NCI-H2227 treated with DMSO at 0.1 percent for 48 hours (cell line): ENCODE measurements around the gene ZNF622.
"Not testable (repeated sequence)": the region's sequence is repeated elsewhere in the genome, so short reads cannot be mapped to it uniquely, and the experiment has no call there.

Source experiments
- DNase-seq: peaks from one replicate; lab custom pipeline; 2025; lab: John Stamatoyannopoulos, UW

ZNF622 gene

GRCh38 chr5:16480821-16481538 is 15.4 kb upstream of the ZNF622 start:
- no peak for DNase-seq

DNA sequence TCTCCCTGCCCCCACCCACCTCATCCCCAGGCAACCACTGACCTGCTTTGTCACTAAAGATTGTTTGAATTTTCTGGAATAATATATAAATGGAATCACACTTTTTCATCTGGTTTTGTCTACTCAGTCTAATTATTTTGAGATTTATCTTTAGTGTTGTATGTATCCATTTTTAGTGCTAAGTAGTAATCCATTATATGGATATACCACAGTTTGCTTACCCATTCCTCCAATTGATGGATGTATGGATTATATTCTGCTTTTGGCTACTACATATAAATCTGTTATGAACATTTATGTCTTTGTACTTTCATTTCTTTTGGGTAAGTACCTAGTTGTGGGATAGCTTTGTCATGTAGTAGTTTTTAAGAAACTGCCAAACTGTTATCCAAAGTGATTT is 14.5 kb upstream of the ZNF622 start:
- DNase-seq: no peak

GRCh38 chr5:16477541-16477940 is 11.9 kb upstream of the ZNF622 start:
- no peak for DNase-seq

- not testable (repeated sequence) for DNase-seq
Observed at GRCh38 chr5:16476417-16476816, 10.8 kb upstream of the ZNF622 start.

DNA sequence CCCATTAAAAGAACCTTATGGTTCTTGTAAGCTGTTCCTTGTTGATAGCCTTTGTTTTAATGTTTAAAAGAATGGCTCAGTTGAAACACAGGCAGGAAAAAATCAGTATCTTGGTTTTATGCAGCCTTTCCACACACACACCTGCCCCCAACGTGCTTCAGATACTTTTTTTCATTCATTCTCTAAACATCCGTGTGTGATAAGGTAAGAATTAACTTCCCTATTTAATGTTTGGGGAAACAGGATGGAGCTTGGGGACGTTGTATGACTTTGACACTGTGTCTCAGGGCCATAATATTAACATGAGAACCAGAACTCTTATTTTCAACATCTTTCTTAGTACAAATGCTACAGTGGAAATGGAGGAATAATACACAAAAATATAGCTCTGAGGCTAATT is 5.8 kb upstream of the ZNF622 start:
- no peak for DNase-seq

DNA sequence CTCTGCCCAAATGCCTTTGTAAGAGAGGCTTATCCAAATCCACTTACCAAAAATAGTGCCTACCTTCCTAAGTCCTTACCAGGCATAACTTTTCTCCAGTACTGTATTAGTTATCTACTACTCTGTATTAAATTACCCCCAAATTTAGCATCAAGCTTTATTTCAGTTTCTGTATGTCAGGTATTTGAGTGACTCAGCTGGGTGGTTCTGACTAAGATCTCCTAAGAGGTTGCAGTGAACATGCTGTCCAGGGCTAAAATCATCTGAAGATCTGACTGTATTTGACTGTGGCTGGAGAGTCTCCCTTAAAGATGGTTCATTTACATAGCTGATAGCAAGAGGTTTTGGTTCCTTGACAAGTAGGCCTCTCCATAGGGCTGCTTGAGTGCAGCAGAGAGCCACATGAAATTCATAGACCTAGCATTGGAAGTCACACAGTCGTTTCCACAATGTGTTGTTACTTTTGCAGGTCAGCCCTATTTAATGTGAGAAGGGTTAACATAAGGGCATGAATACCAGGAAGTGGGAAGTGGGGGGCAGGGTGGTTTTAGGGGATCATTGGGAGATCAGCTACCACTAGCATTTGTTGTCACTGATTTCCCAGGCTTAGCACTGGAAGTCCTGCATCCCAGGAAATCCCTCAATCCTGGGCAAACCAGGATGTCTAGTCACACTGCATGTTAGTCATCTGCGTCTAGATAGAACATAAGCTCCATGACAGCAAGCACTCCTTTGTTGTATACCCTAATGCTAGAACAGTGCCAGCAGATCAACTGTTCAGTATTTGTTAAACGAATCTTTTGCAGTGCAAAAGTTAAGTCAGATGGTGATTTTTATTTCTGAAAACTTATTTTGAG is 2.0 kb upstream of the ZNF622 start:
- no peak for DNase-seq

DNA sequence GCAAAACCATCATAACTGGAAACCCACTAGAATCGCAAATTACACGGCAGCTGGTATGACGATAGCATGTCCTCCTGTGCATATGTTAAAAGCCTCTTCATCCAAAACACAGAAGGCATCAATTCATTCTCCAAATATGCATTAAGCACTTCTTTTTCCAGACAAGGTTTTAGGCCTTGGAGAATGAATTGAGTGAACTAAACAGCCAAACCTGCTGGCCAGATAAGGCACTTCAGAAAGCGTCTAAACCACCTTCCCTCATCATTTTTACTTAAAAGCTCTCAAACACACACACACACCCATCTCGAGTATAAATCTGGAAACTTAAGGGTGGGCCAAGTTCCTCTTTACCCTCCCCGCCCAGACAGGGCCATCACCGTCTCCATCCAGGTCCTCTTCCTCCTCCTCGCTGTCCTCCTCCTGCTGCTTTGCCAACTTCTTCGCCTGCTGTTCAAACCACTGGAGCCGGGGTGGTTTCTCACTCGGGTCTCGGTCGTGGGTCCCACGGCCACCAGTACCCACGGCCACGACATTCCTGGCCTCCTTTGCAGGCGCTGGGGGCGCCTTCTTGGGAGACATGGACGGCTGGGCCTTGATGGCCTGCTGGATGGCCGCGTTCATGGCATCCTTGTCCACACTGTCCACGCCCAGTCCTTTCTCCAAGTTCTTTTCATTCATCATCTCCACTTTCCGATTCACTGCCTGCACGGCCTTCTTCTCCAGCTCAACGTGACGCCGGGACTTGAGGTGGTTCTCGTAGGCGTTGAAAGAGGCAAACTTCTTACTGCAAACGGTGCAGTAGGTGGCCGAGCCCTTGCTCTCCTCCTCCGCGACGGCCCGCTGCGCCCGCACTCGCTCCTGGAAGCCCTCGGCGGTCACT is 696 bp downstream of the ZNF622 start:
- no peak for DNase-seq

DNA sequence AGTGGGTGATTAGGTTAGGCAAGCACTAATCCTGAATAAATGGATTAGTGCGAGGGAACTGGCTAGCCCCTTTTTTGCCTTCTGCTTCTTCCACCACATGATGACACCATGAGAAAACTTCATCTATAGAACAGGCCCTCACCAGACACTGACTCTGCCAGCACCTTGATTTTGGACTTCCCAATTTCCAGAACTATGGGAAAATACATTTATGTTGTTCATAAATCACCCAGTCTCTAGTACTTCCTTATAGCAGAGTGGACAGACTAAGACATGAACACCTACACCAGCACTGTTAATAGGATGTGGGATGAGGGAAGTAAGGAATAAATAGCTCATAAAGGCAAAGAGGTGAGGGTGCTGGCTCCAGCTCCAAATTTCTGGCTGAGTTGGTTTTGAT is 1.4 kb downstream of the ZNF622 start:
- DNase-seq: no peak

- DNase-seq: no peak
Observed at GRCh38 chr5:16461782-16462181, 3.8 kb downstream of the ZNF622 start.

DNA sequence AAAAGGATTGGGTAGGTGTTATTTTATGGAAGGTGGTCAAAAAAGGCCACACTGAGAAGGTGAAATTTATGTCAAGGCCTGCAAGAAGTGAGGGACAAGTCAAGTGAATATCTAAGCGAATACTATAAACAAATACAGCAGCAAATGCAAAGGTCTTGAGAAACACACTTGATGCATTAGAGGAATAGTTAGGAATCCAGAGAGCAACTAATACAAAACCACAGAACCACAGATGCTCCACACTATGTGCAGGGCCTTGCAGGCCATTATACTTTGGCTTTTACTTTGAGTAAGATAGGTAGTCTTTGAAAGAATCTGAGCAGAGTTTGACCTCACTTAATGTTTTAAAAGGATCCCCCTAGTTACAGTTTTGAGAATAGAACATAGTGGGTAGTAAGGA is 4.6 kb downstream of the ZNF622 start:
- no peak for DNase-seq

- DNase-seq: no peak
Observed at GRCh38 chr5:16459451-16459850, 6.1 kb downstream of the ZNF622 start.

DNA sequence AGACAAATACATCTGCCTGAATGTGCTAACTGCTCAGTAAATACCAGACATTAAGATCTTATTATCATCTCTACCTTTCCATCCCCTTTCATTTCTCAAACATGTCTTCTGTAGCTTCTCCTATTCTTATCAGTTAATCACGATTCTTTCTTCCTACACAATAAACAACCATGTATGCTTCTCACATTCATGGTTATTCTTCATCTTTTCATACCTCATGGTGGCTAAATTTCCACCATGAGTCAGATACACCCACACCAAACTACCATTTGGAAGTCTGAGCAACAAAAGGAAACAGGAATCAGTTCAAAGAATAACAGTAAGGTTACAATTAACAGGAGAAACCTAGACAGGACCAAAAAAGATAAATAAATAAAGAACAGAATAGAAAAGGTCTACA is 7.7 kb downstream of the ZNF622 start:
- DNase-seq: no peak

DNA sequence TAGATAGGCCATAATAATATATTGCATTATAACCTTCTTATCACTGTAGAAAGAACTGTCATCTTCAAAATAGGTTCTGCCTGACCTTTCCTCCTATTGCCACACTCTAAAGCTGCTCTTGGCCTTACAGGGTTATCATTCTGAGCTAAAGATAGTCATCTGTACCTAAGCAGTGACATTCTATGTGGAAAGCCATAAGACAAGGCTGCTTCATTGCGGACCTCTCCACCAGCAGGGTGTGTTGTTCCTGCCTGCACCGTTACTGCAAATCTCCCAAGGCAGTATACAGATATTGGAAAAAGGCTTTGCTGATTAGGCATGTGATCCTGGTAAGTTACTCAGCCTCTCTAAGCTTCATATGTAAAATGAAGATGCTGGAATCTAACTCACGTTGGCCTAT is 8.1 kb downstream of the ZNF622 start:
- DNase-seq: no peak

GRCh38 chr5:16456103-16456832 is 9.3 kb downstream of the ZNF622 start:
- DNase-seq: peak; percentile 60

DNA sequence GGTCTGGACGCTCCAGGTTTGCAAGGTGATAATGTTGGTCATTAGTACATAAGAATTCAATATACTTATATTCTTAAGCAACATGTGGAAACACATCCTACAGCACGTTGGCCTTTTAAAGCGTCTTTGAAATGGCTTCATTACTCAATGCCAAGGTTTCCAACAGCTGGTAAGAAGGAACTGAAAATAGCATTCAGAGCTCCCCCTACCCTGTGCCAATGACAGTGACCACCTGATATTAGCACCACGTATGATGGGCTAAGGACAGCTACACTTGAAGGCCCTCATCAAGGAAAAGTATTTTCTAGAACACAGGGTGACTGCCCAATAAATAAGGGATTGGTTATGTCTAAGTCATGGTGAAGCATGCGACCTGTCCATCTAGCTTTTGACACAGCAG is 9.9 kb downstream of the ZNF622 start:
- no peak for DNase-seq

DNA sequence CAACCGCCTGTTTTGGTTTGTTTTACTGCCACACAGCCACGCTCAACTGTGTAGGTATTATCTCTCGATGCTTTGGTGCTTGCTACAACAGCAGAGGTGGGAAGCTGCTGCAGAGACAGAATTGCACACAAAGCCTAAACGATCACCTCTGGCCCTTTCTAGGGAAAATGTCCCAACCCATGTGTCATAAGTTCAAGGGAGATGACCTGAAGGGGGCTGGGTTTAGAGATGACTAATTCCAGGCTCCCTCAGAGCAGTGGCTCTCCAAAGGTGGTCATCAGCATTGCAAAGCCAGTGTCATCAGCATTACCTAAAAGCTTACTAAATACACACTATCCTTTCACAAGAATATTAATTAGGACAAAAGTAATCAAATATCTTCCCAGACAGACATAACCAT is 10.9 kb downstream of the ZNF622 start:
- no peak for DNase-seq

DNA sequence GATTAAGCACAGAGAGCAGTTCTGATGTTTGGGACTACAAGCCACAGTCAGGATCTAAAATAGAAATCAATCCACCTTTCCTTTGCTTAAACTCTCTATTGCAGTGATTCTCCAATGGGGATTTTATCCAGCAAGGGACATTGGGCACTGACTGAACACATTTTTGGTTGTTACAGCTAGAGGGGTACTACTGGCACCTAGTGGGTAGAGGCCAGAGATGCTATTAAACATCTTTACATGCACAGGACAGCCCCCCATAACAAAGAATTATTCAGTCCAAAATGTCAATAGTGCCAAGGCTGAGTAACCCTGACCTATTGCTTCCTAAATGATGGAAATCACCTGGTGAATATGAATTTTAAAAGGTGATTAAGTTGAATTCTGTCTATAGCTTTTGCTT is 12.0 kb downstream of the ZNF622 start:
- no peak for DNase-seq

GRCh38 chr5:16450163-16450562 is 15.4 kb downstream of the ZNF622 start:
- DNase-seq: no peak

DNA sequence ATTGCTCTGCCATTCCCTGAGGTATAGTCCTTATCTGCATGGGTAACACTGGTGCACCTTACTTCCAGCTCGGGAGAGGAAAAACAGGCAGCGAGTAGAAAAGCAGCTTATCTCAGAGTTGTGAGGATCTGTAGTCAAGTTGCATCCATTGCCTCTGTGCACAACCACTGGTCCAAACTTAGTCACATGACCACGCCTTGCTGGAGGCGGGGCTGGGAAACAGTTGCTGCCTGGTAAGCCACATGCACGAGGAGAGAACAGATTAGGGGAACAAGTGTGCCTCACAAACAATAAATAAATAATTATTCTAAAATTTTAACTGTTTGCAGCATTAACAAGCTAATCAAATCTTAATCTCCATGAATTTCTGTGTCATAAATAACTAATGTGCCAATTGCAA is 18.6 kb downstream of the ZNF622 start:
- no peak for DNase-seq

DNA sequence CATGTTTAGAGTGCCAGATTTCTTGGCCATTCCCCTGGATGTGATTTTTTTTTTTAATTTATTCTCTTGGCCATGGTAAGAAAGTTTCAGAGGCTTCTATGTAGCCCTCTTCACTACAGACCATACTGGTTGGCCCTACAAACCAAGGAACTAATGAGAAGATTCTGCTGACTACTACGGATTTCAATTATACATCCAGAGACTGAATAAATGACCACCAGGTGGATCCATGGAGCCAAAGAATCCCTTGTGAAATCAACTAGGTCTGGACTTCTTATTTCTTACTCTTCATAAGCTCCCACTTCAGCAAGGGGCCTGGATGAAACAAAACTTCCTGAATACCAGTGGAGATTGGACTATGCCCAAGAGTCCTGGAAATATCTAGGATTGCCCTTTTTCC is 27.6 kb downstream of the ZNF622 start:
- no peak for DNase-seq

GRCh38 chr5:16436065-16436682 is 29.4 kb downstream of the ZNF622 start:
- not testable (repeated sequence) for DNase-seq
